IPS DF 6.9 (cell line): ENCODE data around the gene IFI30.

Experiments used
- DNase-seq: peaks from one replicate; pipeline ENCODE4 v3.0.0-alpha.2; 2013; ENCODE audit warnings: low read depth, low spot score
- H3K27ac ChIP-seq: one replicate; pipeline ENCODE4 v1.5.1; 2013; ENCODE audit warnings: low read length, control low read depth
- H3K27me3 ChIP-seq: 2 replicates; pipeline ENCODE4 v1.6.1; 2013; ENCODE audit warnings: mild to moderate bottlenecking, low read length; ENCODE audit not compliant: control insufficient read depth, insufficient read depth
- H3K36me3 ChIP-seq: 2 replicates; pipeline ENCODE4 v1.6.1; 2013; ENCODE audit warnings: low read length; ENCODE audit not compliant: control insufficient read depth, insufficient read depth
- H3K4me1 ChIP-seq: 2 replicates; pipeline ENCODE4 v1.6.1; 2013; ENCODE audit warnings: low read length; ENCODE audit not compliant: control insufficient read depth, insufficient read depth
- H3K4me3 ChIP-seq: 2 replicates; pipeline ENCODE4 v1.5.1; 2013; ENCODE audit warnings: mild to moderate bottlenecking, low read length
- H3K9me3 ChIP-seq: 2 replicates; pipeline ENCODE4 v1.6.1; 2013; ENCODE audit warnings: low read length, inconsistent platforms; ENCODE audit not compliant: control insufficient read depth, insufficient read depth
- WGBS: extraction: QIAGEN DNeasy Blood & Tissue Kit; methylation state at CpG from one replicate; pipeline ENCODE4 v1.1.7; 2013; ENCODE audit warnings: mixed read lengths, missing lambda C conversion rate; ENCODE audit not compliant: insufficient read length, insufficient coverage; 5-methylcytosine and 5-hydroxymethylcytosine counted together

The IFI30 gene

GRCh38 chr19:18137657-18138339, 35.8 kb upstream of the IFI30 start:
- Histone ChIP-seq H3K4me1 (no peaks in the 10 kb centered on the region), H3K27ac (no peak overlapping the region), H3K4me3 (no peak overlapping the region), H3K9me3 (no peaks in the 10 kb centered on the region), H3K27me3 (no peaks in the 10 kb centered on the region), H3K36me3 (peaks cover 19% of the 10 kb centered on the region)
- DNase-seq: no peak
- no CpG with 5 or more reads among the region's 9 CpGs for WGBS

- H3K9me3 ChIP-seq: no peaks in the 10 kb centered on the region
- WGBS: no CpG with 5 or more reads among the region's 1 CpG
- H3K27me3 ChIP-seq: no peaks in the 10 kb centered on the region
- no peak overlapping the region for H3K4me3 ChIP-seq
- no peaks in the 10 kb centered on the region for H3K4me1 ChIP-seq
- H3K27ac ChIP-seq: no peak overlapping the region
- peaks cover 22% of the 10 kb centered on the region for H3K36me3 ChIP-seq
- no peak for DNase-seq
These were observed 33.1 kb upstream of the IFI30 start for GRCh38 chr19:18140473-18140872.

GRCh38 chr19:18141031-18141430, 32.6 kb upstream of the IFI30 start:
- no peak for DNase-seq
- no peak overlapping the region for H3K4me3 ChIP-seq
- no peaks in the 10 kb centered on the region for H3K9me3 ChIP-seq
- WGBS: no CpG with 5 or more reads among the region's 6 CpGs
- H3K27me3 ChIP-seq: no peaks in the 10 kb centered on the region
- no peaks in the 10 kb centered on the region for H3K4me1 ChIP-seq
- no peak overlapping the region for H3K27ac ChIP-seq
- peaks cover 21% of the 10 kb centered on the region for H3K36me3 ChIP-seq

- no peaks in the 10 kb centered on the region for H3K9me3 ChIP-seq
- no peak overlapping the region for H3K4me3 ChIP-seq
- no peaks in the 10 kb centered on the region for H3K27me3 ChIP-seq
- no peaks in the 10 kb centered on the region for H3K4me1 ChIP-seq
- WGBS: no CpG with 5 or more reads among the region's 3 CpGs
- peaks cover 24% of the 10 kb centered on the region for H3K36me3 ChIP-seq
- H3K27ac ChIP-seq: no peak overlapping the region
- no peak for DNase-seq
These were observed 29.7 kb upstream of the IFI30 start for GRCh38 chr19:18143902-18144301.

DNA sequence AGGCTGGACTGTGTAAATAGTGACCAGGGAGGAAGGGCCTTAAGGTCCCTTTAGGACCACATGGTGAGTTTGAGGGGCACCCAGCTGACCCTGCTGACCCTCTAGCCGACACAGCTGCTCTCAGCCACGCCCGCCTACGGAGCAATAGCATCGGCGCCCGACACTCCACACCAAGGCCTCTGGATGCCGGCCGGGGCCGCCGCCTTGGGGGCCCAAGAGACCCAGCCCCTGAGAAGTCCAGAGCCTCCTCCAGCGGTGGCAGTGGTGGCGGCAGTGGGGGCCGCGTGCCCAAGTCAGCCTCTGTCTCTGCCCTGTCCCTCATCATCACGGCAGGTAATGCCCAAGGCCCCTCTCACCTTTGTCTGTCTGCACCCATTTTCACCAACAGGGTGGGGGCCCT, 29.3 kb upstream of the IFI30 start:
- H3K9me3 ChIP-seq: no peaks in the 10 kb centered on the region
- H3K27ac ChIP-seq: no peak overlapping the region
- no peaks in the 10 kb centered on the region for H3K4me1 ChIP-seq
- WGBS: no CpG with 5 or more reads among the region's 16 CpGs
- H3K27me3 ChIP-seq: no peaks in the 10 kb centered on the region
- DNase-seq: no peak
- H3K36me3 ChIP-seq: peaks cover 26% of the 10 kb centered on the region
- H3K4me3 ChIP-seq: no peak overlapping the region

- no peaks in the 10 kb centered on the region for H3K9me3 ChIP-seq
- WGBS: no CpG with 5 or more reads among the region's 28 CpGs
- DNase-seq: no peak
- H3K27me3 ChIP-seq: no peaks in the 10 kb centered on the region
- H3K36me3 ChIP-seq: peaks cover 26% of the 10 kb centered on the region
- no peak overlapping the region for H3K27ac ChIP-seq
- H3K4me3 ChIP-seq: no peak overlapping the region
- no peaks in the 10 kb centered on the region for H3K4me1 ChIP-seq
These were observed 28.7 kb upstream of the IFI30 start for GRCh38 chr19:18144906-18145305.

DNA sequence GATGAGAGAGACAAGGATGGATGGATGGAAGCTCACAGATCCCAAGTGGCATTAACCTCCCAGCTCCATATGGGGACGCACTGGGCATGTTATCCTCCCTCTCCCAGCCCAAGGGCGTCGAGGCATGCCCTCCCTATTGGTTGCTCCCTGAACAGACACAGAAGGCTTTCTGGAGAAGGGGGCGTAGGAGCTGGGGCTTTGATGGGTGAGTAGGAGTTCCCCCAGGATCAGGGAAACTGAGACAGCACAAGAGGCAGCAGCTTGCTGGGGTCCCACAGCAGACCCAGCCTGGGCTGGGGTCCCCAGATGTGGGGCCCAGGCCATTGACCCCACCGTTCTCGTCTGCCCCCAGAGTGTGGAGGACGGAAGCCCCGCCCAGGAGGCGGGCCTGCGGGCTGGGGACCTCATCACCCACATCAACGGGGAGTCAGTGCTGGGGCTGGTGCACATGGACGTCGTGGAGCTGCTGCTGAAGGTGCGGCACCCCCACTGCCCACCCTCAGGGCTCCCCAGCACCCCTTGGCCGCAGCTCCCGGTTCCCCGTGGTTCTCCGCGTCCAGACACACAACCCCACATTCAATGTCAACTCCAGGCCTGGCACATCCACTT, 28.1 kb upstream of the IFI30 start:
- no peaks in the 10 kb centered on the region for H3K4me1 ChIP-seq
- H3K27me3 ChIP-seq: no peaks in the 10 kb centered on the region
- H3K27ac ChIP-seq: no peak overlapping the region
- no peak for DNase-seq
- no peaks in the 10 kb centered on the region for H3K9me3 ChIP-seq
- no peak overlapping the region for H3K4me3 ChIP-seq
- whole genome bisulfite sequencing: no CpG with 5 or more reads among the region's 19 CpGs
- H3K36me3 ChIP-seq: peaks cover 24% of the 10 kb centered on the region

- no peaks in the 10 kb centered on the region for H3K9me3 ChIP-seq
- peaks cover 18% of the 10 kb centered on the region for H3K36me3 ChIP-seq
- no peaks in the 10 kb centered on the region for H3K4me1 ChIP-seq
- WGBS: no CpG with 5 or more reads among the region's 13 CpGs
- no peak overlapping the region for H3K27ac ChIP-seq
- no peaks in the 10 kb centered on the region for H3K27me3 ChIP-seq
- no peak overlapping the region for H3K4me3 ChIP-seq
- no peak for DNase-seq
These were observed 26.2 kb upstream of the IFI30 start for GRCh38 chr19:18147396-18147795.

GRCh38 chr19:18149596-18149975, 24.0 kb upstream of the IFI30 start:
- no peaks in the 10 kb centered on the region for H3K4me1 ChIP-seq
- H3K9me3 ChIP-seq: no peaks in the 10 kb centered on the region
- DNase-seq: no peak
- no peak overlapping the region for H3K27ac ChIP-seq
- no peaks in the 10 kb centered on the region for H3K27me3 ChIP-seq
- H3K36me3 ChIP-seq: peaks cover 18% of the 10 kb centered on the region
- H3K4me3 ChIP-seq: no peak overlapping the region
- no CpG with 5 or more reads among the region's 16 CpGs for WGBS

DNA sequence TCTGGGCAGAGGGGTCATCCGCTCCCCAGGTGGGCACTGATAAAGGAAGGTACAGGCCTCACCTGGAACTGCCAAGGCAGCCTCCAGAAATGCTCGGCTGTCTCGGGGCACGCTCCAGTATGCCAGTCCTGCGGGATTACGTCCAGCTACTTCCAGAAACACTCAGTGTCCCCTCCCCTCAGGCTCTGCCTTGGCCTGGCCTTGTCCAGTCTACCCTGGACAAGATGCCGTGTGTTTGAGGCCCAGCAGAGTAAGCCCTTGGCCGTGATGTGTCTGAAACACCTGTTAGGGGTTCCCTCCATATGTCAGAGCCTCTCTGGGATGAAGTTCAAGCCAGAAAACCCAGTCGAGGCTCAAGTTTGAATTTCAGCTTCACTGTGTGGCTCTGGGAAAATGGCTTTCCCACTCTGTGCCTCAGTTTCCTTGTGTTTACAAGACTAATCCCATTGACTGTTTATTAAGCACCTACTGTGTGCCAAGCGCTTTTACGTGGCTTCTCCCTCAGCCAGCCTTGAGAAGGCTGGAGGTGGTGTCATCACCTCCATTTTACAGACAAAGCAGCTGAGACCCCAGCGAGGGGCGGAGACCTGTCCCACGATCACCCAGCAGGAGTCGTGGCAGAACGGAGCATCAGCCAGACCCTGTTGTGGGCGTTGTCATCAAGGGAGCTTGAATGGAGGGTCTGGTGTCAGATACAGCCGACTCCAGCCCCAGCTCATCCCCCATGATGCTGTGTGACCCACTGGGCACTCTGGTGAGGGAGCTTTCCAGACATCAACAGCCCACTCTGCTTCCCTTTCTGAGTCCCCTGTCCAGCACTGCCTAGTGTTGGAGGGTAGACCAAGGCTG, 22.6 kb upstream of the IFI30 start:
- WGBS: no CpG with 5 or more reads among the region's 18 CpGs
- no peak overlapping the region for H3K27ac ChIP-seq
- H3K4me3 ChIP-seq: no peak overlapping the region

More for the DNA sequence above, 22.6 kb upstream of the IFI30 start:
- H3K27me3 ChIP-seq: no peaks in the 10 kb centered on the region
- H3K9me3 ChIP-seq: no peaks in the 10 kb centered on the region
- no peak for DNase-seq
- no peaks in the 10 kb centered on the region for H3K4me1 ChIP-seq
- peaks cover 12% of the 10 kb centered on the region for H3K36me3 ChIP-seq
